ENCODE data around the gene SLC25A2.
A peak's percentile ranks its signal among the peaks of the same experiment; 100 is the strongest.
"Not testable (repeated sequence)": the region's sequence is repeated elsewhere in the genome, so short reads cannot be mapped to it uniquely, and the experiment has no call there.

SLC25A2 gene

DNA sequence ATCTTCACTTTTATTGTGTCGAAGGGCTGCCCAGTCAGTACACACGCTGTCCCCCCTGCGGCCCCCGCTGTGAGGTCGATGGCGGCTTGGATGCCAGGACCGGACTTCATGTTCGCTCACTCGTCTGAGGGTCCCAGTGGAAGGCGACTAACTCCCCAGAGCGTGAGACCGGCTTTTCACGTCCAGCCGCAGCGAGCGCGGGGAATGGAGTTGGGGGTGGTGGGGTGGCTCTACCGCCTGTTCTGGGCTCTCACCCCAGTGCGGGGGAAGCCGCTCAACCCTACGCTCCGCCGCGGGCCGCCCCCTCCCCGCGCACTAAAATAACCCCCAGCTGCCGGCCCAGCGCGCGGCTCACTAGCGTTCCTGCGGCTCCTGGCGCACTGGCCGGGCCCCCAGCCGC is at the start of gene SLC25A2:
SLC25A2 (minus strand) TSS at position 294 of the 400 bp plus-strand sequence; CDS start at position 110, 184 bp downstream.
- DNase-seq = no peak

DNA sequence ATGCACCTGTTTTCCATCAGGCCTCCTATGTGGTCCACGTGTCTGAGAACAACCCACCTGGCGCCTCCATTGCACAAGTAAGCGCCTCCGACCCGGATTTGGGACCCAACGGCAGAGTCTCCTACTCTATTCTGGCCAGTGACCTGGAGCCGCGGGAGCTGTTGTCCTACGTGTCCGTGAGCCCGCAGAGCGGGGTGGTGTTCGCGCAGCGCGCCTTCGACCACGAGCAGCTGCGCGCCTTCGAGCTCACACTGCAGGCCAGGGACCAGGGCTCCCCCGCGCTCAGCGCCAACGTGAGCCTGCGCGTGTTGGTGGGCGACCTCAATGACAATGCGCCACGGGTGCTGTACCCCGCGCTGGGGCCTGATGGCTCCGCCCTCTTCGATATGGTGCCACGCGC is 47.7 kb upstream of the SLC25A2 start:
- DNase-seq = no peak

DNA sequence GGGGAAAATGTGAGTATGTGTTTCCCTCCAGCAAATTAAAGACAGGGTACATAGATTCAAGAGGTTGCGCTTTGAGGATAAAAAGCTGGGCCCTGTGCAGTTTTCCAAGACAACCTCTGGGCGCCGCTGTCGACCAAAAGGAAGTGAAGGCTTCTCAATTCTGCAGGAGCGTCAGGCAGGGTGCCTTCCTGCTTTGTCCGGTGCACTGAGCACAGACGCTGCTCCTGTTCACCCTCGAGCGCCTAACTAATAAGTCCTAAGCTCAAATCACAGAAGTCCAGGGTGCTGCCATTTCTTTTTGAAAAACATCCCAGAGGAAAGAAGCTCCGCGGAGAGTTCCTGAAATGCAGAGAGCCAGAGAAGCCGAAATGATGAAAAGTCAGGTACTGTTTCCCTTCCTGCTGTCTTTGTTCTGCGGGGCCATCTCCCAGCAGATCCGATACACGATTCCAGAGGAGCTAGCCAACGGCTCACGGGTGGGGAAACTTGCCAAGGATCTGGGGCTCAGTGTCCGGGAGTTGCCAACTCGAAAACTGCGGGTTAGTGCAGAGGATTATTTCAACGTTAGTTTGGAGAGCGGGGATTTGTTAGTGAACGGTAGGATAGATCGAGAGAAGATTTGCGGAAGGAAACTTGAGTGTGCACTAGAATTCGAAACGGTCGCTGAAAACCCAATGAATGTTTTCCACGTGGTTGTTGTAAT is 46.2 kb upstream of the SLC25A2 start, which contains the start of gene PCDHGB1:
PCDHGB1 (plus strand) TSS at position 183 of the 703 bp plus-strand sequence; CDS start at position 345, 162 bp downstream.
- DNase-seq = no peak

GRCh38 chr5:141346017-141346416 is 42.2 kb upstream of the SLC25A2 start:
- DNase-seq = not testable (repeated sequence)

- DNase-seq = no peak
Measured at GRCh38 chr5:141345327-141345726, 41.5 kb upstream of the SLC25A2 start.

DNA sequence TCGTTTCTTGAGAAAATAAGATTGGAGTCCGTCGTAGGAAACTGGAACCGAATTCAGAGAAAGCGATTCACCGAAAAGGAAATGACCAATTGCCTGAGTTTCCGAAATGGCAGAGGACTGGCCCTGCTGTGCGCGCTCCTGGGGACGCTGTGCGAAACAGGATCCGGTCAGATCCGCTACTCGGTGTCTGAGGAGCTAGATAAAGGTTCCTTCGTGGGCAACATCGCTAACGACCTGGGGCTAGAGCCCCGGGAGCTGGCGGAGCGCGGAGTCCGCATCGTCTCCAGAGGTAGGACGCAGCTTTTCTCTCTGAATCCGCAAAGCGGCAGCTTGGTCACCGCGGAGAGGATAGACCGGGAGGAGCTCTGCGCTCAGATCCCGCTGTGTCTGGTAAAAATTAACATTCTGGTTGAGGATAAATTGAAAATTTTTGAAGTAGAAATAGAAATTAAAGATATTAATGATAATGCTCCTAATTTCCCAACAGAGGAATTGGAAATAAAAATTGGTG is 40.2 kb upstream of the SLC25A2 start:
- DNase-seq = no peak

GRCh38 chr5:141343242-141343952 is 39.5 kb upstream of the SLC25A2 start, which contains the start of gene PCDHGA3:
TSS of gene PCDHGA3 (plus strand) at chr5:141343829. CDS start at chr5:141344034, 205 bp downstream.
- no peak for DNase-seq

DNA sequence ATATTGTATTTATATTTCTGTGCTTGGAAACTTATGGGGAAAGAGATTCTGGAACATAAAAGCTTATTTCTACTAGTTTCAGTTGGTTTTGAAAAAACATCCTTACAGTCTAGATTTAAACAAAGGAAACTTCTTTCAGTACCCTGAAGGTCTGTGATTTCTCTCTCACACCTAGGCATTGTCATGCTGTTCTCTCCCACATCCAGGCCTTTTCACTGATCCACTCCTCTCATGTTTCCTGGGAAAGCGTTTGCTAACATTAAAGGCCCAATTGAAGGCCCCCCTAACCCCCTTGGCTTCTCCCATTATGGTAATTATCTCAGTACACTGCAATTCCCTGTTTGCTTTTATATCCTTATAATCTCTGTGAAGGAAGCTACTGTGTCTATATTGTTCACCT is 38.9 kb upstream of the SLC25A2 start:
- DNase-seq = no peak

GRCh38 chr5:141340781-141341354 is 37.0 kb upstream of the SLC25A2 start:
- DNase-seq = not testable (repeated sequence)

DNA sequence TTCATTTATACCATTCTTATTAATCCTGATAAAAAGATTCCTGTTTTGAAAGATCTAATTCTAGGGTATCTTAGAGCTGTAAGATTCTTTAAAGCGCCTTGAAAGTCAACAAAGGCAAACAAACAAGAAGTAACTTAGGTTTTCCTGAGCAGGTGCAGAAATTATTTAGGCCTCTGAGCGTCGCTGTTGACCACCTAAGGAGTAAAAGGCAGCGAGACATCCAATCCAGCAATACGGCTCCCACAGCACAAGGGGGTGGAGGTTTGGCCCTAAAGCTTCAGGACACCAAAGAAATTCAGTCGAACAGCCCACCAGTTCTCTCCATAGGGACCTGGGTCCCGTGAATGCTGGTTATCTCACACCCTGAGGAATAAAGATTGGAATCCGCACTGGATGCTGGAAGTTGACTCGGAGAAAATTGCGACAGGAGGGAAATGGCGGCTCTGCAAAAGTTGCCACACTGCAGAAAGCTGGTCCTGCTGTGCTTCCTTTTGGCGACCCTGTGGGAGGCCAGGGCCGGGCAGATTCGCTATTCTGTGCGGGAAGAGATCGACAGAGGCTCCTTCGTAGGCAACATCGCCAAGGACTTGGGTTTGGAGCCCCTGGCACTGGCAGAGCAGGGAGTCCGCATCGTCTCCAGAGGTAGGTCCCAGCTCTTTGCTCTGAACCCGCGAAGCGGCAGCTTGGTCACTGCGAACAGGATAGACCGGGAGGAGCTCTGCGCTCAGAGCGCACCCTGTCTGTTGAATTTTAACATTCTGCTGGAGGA is 34.9 kb upstream of the SLC25A2 start, which contains the start of gene PCDHGA2:
PCDHGA2 (plus strand) TSS at position 223 of the 769 bp plus-strand sequence.
- DNase-seq = no peak

- DNase-seq = not testable (repeated sequence)
Measured at GRCh38 chr5:141332571-141332970, 28.7 kb upstream of the SLC25A2 start.

GRCh38 chr5:141330299-141331080 is 26.6 kb upstream of the SLC25A2 start, which contains the start of gene PCDHGA1:
TSS of gene PCDHGA1 (plus strand) at chr5:141330514.
- DNase-seq = no peak

DNA sequence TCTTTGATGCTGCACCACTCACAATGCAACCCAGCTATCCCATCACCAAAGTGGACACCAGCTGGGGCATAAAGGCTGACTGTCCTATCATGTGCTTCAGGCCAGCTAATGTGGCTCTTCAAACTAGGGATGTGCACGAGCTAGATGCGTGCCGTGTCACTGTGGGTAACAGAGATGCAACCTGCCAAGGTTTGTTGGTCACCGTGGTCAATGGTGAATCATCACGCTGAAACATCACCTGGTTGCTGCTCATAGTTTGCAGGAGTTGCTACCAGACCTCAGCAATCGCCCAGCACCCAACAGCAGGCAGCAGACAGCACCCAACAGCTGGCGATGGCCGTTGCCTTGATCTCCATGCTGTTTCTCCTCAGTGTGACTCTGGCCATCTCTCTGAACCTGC is 24.4 kb upstream of the SLC25A2 start:
- DNase-seq = no peak

GRCh38 chr5:141326088-141326854 is 22.4 kb upstream of the SLC25A2 start:
- no peak for DNase-seq

DNA sequence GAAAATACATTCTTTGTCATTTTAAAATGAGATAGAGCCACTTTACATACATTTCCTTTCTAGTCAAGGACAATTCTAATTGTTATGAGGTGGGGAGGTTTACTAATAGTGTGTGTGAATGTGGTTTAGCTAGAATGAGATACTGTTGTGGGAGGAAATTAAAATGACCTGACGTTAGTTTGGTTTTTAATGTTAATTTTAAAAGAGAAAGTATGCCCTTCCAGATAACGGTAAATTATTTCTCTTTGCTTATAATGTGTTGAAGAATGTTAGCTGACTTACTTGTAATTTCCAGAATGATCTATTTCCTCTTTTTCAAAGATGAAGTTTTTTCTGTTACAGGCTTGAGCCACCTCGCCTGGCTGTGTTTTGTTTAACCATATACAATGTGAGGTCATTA is 18.4 kb upstream of the SLC25A2 start:
- DNase-seq = no peak

GRCh38 chr5:141320225-141321169 is 16.6 kb upstream of the SLC25A2 start, which contains the start of gene TAF7:
TSS of gene TAF7 (minus strand) at chr5:141320784. CDS start at chr5:141320044, 740 bp downstream.
- peak; percentile 45 for DNase-seq

DNA sequence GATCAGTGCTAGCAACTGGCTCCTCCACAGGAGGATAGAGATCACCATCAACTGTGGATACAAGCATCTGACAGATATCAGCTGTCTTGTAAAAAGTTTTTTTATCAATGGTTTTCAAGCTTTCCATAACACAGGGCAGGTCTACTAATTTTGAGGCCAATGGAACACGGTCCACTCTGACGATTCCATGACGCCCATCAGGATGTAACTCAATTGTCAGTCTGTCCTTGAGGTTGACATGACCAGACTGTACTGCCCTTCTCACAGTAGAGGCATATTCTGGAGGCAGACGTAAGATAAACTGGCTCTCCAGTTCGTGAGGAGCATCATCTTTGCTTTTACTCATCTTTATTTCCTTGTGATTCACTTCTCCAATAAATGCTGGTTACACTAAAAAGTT is 15.8 kb upstream of the SLC25A2 start:
- DNase-seq = no peak

GRCh38 chr5:141319202-141319601 is 15.4 kb upstream of the SLC25A2 start:
- DNase-seq = no peak

GRCh38 chr5:141316963-141317362 is 13.1 kb upstream of the SLC25A2 start:
- DNase-seq = not testable (repeated sequence)

- no peak for DNase-seq
Measured at GRCh38 chr5:141313711-141314110, 9.9 kb upstream of the SLC25A2 start.
